GM10847 (cell line): ENCODE results near the gene CD38.

Source experiments
- POLR2A ChIP-seq: IDR thresholded peaks from 2 replicates; pipeline ENCODE4 v1.6.1; 2011; ENCODE audit not compliant: insufficient read length; ENCODE audit errors: extremely low read depth

The CD38 gene

DNA sequence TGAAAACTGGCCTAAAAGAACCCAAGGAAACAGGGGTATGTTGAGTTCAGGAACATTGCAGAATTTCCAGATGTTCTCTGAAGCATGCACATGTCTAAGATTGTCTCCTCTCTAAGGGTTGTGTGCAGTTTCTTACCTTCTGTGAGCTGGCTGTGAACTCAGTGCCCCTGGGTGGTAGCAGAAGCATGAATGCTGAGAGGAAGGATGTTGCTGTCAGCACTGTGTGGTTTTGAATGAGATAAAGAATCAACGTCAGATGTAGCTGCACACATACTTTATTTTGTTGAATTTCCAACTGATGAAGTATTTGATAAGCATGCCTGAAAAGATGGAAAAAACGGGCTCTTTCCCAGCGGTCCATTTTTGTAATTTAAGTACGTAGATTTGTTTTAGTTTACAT is 23.8 kb upstream of the CD38 start:
- no peak for TF ChIP-seq POLR2A

DNA sequence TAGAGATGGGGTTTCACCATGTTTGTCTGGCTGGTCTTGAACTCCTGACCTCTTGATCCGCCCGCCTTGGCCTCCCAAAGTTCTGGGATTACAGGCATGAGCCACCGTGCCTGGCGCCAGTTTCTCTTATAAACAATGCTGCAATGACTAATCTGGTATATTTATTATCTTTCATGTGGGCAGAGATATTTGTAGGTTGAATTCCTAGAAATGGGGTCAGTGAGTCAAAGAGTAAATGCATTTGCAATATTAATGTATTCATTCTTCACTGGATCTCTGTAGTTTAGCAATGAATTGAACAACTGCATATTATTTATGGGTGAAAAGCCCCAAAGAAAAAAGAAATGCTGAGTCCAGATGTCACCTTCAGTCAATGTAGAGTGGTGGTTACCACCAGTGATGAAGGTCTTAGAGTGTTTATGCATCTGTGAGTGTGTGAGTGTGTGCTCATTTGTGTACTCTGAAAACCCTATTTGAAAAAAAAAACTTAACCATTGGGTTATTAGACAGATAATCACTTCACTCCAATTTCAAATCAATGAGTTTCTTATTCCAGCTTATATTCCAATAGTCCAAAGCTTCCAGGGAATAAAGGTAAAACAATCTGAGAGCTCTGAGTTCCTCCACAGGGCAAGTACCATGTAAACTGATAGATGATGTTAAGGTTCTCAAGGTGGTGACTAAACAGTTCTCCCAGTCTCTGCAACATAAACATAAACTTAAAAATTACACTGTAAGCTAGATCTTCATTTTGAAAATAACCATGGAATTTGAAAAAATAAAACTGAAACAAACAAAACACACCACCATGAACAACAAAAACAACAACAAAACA is 22.6 kb upstream of the CD38 start:
- TF ChIP-seq POLR2A = no peak

DNA sequence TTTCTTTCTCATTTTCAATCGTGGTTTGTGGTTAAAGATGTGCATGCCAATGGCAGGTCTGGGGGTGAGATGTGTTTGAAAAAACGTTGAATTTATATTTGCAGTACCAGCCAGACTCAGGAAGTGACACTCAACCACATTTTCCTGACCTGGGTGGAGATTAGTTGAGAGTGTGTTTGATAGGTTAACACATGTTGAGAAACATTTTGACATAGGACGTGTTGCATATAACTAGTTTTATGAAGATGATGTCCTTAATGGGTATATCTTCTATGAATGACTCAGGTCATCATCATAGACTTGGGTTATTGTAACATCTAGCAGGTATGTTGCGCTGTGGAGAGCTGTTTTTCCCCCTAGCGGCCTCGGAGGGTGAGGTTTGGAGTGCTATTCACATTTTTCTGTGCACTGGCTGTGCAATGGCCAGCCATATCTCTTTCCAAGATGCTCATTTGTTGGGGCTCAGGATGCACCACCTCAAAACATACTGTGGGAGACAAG is 21.7 kb upstream of the CD38 start:
- TF ChIP-seq POLR2A = no peak

DNA sequence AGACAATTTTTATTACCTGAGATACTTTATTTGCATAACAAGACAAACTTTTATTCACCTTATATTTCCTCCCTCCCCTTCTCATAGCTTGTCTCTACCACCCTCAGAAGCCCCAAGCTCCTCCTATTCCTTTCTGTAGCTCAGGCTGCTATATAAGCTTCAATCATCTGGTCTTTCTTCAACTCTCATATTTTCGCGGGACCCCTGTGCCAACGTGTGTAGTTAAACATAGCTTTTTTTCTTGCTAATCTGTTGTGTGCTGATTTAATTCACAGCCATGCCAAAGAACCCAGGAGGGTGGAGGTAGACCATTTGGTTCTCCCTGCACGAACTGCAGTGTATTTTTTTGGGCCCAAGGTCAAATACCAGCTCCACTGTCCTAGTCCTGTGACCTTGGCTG is 21.1 kb upstream of the CD38 start:
- TF ChIP-seq POLR2A = no peak

DNA sequence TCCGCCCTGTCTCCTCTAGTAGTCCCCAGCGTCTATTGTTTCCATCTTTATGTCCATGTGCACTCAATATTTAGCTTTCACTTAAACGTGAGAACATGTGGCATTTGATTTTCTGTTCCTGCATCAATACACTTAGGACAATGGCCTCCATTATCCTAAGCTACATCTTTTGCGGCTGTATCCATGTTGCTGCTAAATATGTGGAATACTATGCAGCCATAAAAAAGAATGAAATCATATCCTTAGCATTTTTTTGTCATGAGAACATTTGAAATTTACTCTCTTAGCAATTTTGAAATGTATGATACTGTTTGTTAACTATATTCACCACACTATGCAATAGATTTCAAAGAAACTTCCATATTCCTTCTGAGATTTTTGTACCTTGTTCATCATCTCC is 19.8 kb upstream of the CD38 start:
- TF ChIP-seq POLR2A = no peak

DNA sequence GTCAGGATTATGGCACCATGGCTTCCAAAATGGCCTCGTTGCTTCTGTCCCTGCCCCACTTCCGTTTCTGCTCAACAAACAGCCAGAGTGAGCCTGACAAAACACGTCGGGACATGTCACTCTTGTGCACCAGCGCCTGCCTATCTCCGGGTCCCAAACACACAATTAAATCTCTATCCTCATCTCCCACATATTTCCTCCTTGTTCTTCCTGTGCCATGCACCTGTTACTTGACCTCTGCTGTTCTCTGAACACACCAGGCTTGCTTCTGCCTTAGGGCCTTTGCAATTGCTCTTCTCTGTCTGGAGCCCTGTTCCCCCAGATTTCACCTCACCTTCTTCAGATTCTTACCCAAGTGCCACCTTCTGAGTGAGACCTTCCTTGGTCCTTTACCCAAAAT is 12.7 kb upstream of the CD38 start:
- TF ChIP-seq POLR2A = no peak

DNA sequence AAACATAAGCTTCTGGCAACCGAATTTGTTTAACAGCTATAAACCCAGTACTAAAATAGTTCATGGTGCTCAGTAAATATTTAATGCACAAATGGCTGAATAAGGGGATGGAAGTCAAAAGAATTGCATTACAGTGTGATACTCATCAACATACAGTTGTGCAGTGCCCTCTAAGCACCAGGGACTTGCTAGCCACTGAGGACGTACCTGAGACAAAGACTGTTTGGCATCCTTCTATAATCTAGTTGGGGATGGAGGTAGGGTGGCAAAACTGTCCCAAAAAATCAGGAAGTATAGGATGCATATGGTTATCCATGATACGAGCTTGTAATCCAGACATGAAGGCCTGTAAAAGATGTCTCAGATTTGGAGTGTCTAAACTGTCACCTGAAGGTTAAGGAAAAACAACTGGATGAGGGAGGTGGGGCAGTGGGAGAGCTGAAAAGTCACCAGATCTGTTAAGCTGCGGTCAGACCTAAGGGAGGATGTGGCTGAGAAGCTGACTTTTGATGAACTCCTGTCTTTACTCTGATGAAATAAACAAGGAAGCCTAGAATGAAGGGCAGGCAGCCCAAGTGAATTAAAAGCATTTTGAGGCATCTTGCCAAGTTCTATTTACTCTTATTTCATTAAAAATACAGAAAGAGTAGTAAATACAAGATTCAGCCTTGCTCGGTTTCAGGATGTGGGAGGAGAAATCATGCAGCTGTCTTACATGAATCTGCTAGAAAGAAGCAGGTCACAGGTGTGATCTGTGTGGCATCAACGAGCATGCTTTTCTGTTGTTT is 12.0 kb upstream of the CD38 start:
- no peak for TF ChIP-seq POLR2A

DNA sequence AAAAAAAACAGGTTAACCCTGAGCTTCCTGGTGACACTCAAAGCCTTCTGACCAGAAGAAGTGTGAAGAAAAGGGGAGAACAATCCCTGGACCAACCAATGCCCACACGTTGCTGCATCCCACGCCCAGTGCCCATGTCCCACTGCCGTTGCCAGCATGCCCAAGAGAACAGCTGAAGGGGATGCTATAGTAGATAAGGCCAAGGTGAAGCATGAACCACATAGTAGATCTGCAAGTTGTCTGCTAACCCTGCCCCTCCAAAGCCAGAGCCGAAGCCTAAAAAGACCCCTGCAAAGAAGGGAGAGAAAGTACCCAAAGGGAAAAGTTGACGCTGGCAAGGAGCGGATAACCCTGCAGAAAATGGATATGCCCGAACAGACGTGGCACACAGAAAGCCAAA is 11.3 kb upstream of the CD38 start:
- no peak for TF ChIP-seq POLR2A

DNA sequence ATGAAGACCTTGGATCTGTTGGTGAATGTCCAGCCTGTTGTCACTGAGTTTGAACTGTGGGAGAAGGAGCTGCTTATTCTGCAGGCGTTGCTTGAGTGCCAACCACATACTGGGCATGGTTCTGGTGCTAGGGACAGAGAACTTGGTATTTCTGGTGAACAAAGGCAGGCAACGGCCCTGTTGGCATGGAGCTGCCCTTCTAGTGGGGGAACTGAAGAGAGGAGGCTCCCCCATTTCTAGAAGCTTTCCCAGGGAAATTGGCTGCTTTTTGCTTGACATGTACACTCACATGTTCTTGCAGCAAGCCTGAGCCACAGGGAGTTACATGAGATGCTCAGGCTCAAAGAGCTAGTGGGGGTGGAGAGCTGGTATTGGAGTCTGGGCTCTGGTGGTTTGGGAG is 8.9 kb upstream of the CD38 start:
- no peak for TF ChIP-seq POLR2A

DNA sequence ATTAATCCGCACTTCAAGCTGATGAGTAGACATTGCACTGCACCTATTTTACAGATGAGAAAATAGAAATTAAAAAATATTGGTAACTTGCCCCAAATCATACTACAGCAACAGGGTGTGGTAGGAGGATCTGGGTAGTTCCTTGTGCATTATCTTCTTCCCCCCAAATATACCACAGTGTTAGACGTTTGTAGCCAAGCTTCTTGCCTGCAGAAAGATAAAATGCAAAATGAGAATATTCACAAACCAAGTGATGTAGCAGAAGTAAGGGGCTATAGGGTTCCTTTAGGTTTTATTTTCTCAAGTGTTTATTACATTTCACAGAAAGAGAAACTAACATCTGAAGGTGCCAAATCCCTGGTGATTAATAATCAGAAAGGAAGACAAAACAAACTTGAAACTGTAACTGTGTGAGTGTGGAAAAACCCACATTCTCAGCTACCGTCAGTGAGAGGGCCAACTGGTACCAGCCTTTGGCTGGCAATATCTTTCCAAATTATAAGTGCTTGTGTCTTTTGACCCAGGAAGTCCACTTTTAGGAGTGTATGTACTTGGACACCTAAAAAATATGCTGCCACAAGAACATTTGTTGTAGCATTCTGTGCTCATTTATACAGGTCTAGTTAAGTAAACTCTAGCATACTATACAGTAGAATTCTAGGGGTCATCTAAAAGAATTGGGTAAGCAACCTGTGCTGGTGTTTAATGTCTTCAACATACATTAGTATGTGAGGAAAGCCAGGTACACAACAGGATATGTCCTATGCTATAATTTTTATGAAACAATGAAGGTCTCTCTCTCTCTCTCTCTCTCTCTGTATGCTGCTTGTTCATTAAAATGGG is 6.7 kb upstream of the CD38 start:
- TF ChIP-seq POLR2A = no peak

DNA sequence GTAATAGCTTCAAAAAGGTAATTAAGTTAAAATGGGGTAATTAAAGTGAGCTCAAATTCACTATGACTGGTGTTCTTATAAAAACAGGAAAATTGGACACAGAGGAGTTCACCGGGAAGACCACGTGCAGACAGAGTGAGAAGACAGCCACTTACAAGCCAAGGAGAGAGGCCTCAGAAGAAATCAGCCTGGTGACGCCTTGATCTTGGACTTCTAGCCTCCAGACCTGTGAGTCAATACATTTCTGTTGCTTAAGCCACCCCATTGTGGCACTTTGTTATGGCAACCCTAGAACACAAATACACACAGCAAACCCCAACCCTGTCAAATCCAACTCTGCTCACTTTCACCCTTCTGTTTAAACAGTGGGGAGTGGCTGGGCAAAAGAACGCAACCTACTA is 4.1 kb upstream of the CD38 start:
- no peak for TF ChIP-seq POLR2A

DNA sequence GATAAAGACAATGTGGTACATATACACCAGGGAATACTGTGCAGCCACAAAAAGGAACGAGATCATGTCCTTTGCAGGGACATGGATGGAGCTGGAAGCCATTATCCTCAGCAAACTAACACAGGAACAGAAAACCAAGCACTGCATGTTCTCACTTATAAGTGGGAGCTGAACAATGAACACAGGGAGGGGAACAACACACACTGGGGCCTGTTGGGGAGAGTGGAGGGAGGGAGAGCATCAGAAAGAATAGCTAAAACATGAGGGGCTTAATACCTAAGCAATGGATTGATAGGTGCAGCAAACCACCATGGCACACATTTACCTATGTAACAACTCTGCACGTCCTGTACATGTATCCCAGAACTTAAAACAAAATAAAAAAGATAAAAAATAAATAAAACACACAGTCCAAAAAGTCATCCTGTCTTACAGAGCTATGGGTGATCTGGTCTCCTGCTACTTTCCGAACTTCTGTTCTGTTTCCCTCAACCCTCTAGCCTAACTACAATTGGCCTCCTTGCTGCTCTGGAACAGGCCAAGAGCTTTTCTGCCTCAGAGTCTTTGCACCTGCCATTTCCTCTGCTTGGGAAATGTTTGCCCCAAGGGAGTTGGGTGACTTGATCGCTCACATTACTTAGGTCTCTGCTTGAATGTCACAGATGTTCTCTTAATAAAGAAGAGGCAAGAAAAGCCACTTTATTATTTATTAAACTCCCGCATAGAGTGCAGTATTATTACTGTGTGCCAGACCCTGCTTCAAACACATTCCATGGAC is 1.1 kb upstream of the CD38 start:
- no peak for TF ChIP-seq POLR2A

DNA sequence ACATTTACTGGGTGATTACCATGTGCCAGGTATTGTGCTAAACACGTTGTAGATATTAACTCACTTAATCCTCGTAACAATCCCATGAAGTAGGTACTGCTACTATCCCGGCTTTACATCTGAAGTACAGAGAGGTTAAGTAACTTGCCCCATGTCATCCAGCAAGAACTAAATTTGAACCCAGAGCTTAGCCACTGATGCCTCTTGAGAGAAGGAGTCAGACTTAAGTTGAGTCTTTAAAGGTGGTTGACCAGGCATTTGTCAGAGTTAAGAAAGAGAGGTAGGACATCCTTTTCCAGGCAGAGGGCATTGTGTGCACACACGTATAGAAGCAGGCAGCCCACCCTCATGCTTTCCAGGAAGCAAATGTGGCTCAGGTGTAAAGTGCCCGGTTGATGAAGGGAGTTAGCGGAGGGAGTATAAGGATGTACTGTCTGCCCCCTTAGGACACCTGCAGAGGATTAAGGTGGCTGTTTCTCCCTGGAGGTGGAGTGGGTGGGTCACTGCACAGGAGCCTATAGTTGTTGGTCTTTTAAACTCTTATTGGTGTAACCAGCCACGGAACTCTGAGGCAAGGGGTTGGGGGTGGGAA is 335 bp upstream of the CD38 start:
- TF ChIP-seq POLR2A = no peak

DNA sequence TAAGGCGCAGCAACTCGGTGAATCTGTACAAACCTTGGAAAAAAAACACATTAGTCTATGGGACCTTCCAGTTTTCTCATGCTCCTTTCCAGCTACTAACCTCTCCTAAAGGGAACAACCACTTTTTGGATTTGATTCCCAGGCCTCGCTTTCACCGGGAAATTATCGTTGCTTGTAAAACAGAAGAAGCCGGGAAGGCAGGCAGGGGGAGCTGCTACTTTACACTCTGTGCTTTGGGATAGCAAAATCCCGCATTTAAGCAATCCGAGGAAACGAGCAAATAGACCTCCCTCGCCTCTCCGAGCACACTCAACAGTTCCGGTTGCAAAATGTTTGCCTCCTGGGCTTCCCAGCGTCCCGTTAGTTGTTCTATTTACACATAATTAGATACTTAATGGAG is 1.2 kb downstream of the CD38 start:
- TF ChIP-seq POLR2A = no peak
